NT2/D1 (cell line): ENCODE measurements around the gene MOB3B.

Experiments
- DNase-seq: peaks from one replicate; pipeline ENCODE4 v3.0.0-alpha.2; 2011; ENCODE audit warnings: low read depth, low spot score
- H3K27me3 ChIP-seq: 2 replicates; pipeline ENCODE4 v1.6.0; 2011; ENCODE audit warnings: mild to moderate bottlenecking; ENCODE audit not compliant: insufficient read length, insufficient read depth
- H3K36me3 ChIP-seq: 2 replicates; pipeline ENCODE4 v1.6.1; 2011; ENCODE audit warnings: mild to moderate bottlenecking, low read length, mixed read lengths; ENCODE audit not compliant: insufficient read depth, insufficient read length
- H3K4me1 ChIP-seq: 2 replicates; pipeline ENCODE4 v1.5.1; 2011; ENCODE audit not compliant: insufficient read depth, insufficient read length
- H3K4me3 ChIP-seq: 2 replicates; pipeline ENCODE4 v1.5.1; 2011; ENCODE audit warnings: low read depth; ENCODE audit not compliant: insufficient read length
- H3K9ac ChIP-seq: 2 replicates; pipeline ENCODE4 v1.6.0; 2011; ENCODE audit warnings: low read depth; ENCODE audit not compliant: insufficient read length
- H3K9me3 ChIP-seq: 2 replicates; pipeline ENCODE4 v1.5.1; 2011; ENCODE audit warnings: mild to moderate bottlenecking, low read length; ENCODE audit not compliant: insufficient read depth
- SUZ12 ChIP-seq: IDR thresholded peaks from 2 replicates; pipeline ENCODE4 v1.6.1; 2011; ENCODE audit not compliant: insufficient read length, insufficient read depth; ENCODE audit errors: extremely low read depth
- YY1 ChIP-seq: IDR thresholded peaks from 2 replicates; pipeline ENCODE4 v1.6.1; 2011; ENCODE audit not compliant: insufficient read length, insufficient read depth
- ZNF274 ChIP-seq: IDR thresholded peaks from 2 replicates; pipeline ENCODE4 v1.6.1; 2011; ENCODE audit warnings: mild to moderate bottlenecking, low read depth, low read length

MOB3B gene

DNA sequence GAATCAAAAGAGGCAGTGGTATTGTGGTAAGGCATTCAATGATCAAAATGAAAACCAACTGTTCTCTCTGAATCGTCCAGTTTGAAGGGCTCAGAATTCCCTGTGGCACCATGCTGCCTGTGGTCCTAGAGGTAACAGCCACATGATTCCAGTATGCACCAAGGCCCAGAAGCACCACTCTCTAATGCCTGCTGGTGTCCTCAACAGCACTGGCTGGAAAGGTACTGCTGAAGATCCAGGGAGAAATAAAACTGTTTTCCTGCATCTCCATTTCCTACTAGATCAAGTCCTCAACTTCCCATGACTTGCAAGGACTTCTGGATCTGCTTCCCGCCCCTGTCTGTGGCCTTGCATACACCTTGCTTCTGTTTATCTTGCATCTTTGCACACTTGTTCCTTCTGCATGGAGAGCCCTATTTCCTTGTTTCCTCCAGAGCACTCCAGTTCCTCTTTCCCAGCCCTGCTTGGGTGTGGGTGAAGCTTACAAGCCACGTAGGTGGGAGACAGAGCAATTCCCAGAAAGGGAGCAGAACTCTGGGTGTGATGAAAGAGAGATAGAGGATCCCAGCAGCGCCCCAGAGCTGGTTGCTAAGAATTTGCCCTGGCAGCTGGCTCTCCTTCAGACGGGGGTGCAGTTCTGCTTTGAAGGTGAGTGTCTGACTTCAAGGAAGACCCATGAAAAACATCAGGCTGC, 191.6 kb downstream of the MOB3B start:
- H3K27me3 ChIP-seq, result no peaks in the 10 kb centered on the region
- no peaks in the 10 kb centered on the region for H3K4me1 ChIP-seq
- no peaks in the 10 kb centered on the region for H3K36me3 ChIP-seq
- H3K9me3 ChIP-seq, result peaks cover 7% of the 10 kb centered on the region; the same call in 1 of the 2 replicates
- no peak overlapping the region for H3K4me3 ChIP-seq
- no peak overlapping the region for H3K9ac ChIP-seq
- no peak for DNase-seq
- TF ChIP-seq YY1 (no peak), ZNF274 (no peak), SUZ12 (no peak)

GRCh38 chr9:27337236-27337635, 192.4 kb downstream of the MOB3B start:
- H3K4me1 ChIP-seq, result no peaks in the 10 kb centered on the region
- no peak for DNase-seq
- H3K4me3 ChIP-seq, result no peak overlapping the region
- TF ChIP-seq ZNF274 (no peak), SUZ12 (no peak), YY1 (no peak)
- H3K9me3 ChIP-seq, result peaks cover 6% of the 10 kb centered on the region; the same call in 1 of the 2 replicates
- H3K27me3 ChIP-seq, result no peaks in the 10 kb centered on the region
- H3K36me3 ChIP-seq, result no peaks in the 10 kb centered on the region
- no peak overlapping the region for H3K9ac ChIP-seq

- H3K4me1 ChIP-seq, result no peaks in the 10 kb centered on the region
- TF ChIP-seq SUZ12 (no peak), YY1 (no peak), ZNF274 (no peak)
- DNase-seq, result no peak
These were observed 192.8 kb downstream of the MOB3B start for GRCh38 chr9:27336829-27337228.

GRCh38 chr9:27336126-27336525, 193.5 kb downstream of the MOB3B start:
- H3K9me3 ChIP-seq, result no peaks in the 10 kb centered on the region

More at GRCh38 chr9:27336829-27337228, 192.8 kb downstream of the MOB3B start:
- peaks cover 2% of the 10 kb centered on the region; the same call in 1 of the 2 replicates for H3K9me3 ChIP-seq
- H3K36me3 ChIP-seq, result no peaks in the 10 kb centered on the region
- no peak overlapping the region for H3K9ac ChIP-seq
- H3K4me3 ChIP-seq, result no peak overlapping the region
- H3K27me3 ChIP-seq, result no peaks in the 10 kb centered on the region

DNA sequence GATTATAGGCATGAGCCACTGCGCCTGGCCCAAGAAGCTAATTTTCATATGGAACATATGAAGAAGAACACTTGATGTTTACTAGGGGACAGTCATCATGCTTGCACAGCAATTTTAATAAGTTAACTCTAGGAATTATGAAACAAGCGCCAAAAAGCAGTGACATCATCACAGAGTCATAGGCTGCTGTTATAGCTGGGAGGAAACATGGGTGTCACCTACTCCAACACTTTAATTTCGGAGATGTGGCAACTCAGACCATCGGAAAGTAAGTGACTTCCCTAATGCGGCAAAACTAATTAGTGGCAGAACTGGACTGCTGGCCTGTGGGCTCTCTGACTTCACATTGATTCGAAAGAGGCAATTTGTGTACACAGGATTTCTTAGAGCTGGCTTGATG, 194.5 kb downstream of the MOB3B start:
- Histone ChIP-seq H3K36me3 (no peaks in the 10 kb centered on the region), H3K9me3 (no peaks in the 10 kb centered on the region), H3K9ac (no peak overlapping the region), H3K4me3 (no peak overlapping the region), H3K4me1 (no peaks in the 10 kb centered on the region), H3K27me3 (no peaks in the 10 kb centered on the region)
- DNase-seq, result no peak
- TF ChIP-seq YY1 (no peak), ZNF274 (no peak), SUZ12 (no peak)

More at GRCh38 chr9:27336126-27336525, 193.5 kb downstream of the MOB3B start:
- Histone ChIP-seq H3K27me3 (no peaks in the 10 kb centered on the region), H3K9ac (no peak overlapping the region), H3K4me3 (no peak overlapping the region), H3K4me1 (no peaks in the 10 kb centered on the region), H3K36me3 (no peaks in the 10 kb centered on the region)
- TF ChIP-seq ZNF274 (no peak), YY1 (no peak), SUZ12 (no peak)
- DNase-seq, result no peak

- H3K27me3 ChIP-seq, result no peaks in the 10 kb centered on the region
- H3K4me1 ChIP-seq, result no peaks in the 10 kb centered on the region
- H3K4me3 ChIP-seq, result no peak overlapping the region
- no peak overlapping the region for H3K9ac ChIP-seq
- H3K36me3 ChIP-seq, result no peaks in the 10 kb centered on the region
- DNase-seq, result peak; percentile 90
- no peak for TF ChIP-seq SUZ12
- no peak for TF ChIP-seq YY1
- H3K9me3 ChIP-seq, result no peaks in the 10 kb centered on the region
These were observed 196.2 kb downstream of the MOB3B start for GRCh38 chr9:27333241-27334052.

DNA sequence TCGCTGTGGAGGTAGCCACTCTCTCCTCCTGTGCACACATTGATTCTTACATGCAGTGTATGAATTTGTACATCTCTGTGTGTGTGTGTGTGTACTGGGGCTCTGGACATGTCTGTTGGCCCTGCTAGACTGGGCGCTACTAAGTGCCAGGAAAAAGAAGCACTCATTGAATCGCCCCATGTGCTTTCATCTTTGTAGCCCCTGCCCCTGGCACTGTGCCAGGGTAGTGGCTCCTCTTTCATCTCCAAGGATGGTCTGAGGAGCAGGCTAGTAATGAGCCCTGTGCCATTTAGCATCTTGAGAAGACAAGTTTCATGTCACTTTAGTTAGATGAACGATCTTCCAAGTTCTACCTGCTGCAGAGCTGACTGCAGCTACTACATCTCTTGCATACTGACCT, 198.2 kb downstream of the MOB3B start:
- TF ChIP-seq SUZ12 (no peak), YY1 (no peak), ZNF274 (no peak)
- Histone ChIP-seq H3K4me1 (no peaks in the 10 kb centered on the region), H3K27me3 (no peaks in the 10 kb centered on the region), H3K36me3 (no peaks in the 10 kb centered on the region), H3K4me3 (no peak overlapping the region), H3K9me3 (no peaks in the 10 kb centered on the region), H3K9ac (no peak overlapping the region)
- DNase-seq, result no peak
